WTC11 (cell line): Measurements from ENCODE around the gene TSC22D3.

ENCODE experiments used
- AFF4 ChIP-seq: sonication (generic); formaldehyde crosslinking; IDR thresholded peaks from 2 replicates; pipeline ENCODE4 v1.8.1; 2023; ENCODE audit warnings: mild to moderate bottlenecking, missing genetic modification reagents, borderline replicate concordance
- ATF3 ChIP-seq: sonication (generic); formaldehyde crosslinking; conservative IDR thresholded peaks from 2 replicates; pipeline ENCODE4 v1.8.1; 2022; ENCODE audit warnings: mild to moderate bottlenecking, missing genetic modification reagents
- CTCF ChIP-seq: fragments of 200-600 bp; IDR thresholded peaks from 2 replicates; pipeline ENCODE4 v1.8.0; 2022; ENCODE audit warnings: antibody characterized with exemption
- MAX ChIP-seq: sonication (generic); formaldehyde crosslinking; IDR thresholded peaks from 2 replicates; pipeline ENCODE4 v1.8.0; 2022; ENCODE audit warnings: mild to moderate bottlenecking, missing genetic modification reagents
- NR2C2 ChIP-seq: sonication (generic); formaldehyde crosslinking; IDR thresholded peaks from 2 replicates; pipeline ENCODE4 v1.8.0; 2022; ENCODE audit warnings: mild to moderate bottlenecking, missing genetic modification reagents
- PREB ChIP-seq: sonication (generic); formaldehyde crosslinking; IDR thresholded peaks from 2 replicates; pipeline ENCODE4 v1.8.1; 2022; ENCODE audit warnings: mild to moderate bottlenecking, missing genetic modification reagents, moderate library complexity, borderline replicate concordance
- USF1 ChIP-seq: sonication (generic); formaldehyde crosslinking; IDR thresholded peaks from 2 replicates; pipeline ENCODE4 v1.8.0; 2022; ENCODE audit warnings: mild to moderate bottlenecking, missing genetic modification reagents
- ZNF121 ChIP-seq: sonication (generic); formaldehyde crosslinking; IDR thresholded peaks from 2 replicates; pipeline ENCODE4 v1.8.0; 2023; ENCODE audit warnings: missing genetic modification reagents

- TF ChIP-seq MAX (CRISPR knock-in tag) = no peak
- TF ChIP-seq CTCF = no peak
- no peak for TF ChIP-seq PREB (CRISPR knock-in tag)
- no peak for TF ChIP-seq ATF3 (CRISPR knock-in tag)
- no peak for TF ChIP-seq ZNF121
- TF ChIP-seq USF1 = no peak
- TF ChIP-seq AFF4 = no peak
- no peak for TF ChIP-seq NR2C2 (CRISPR knock-in tag)
Observed at GRCh38 chrX:107768051-107768450, 7.5 kb downstream of the TSC22D3 start.
